Erythroblast (primary cell): ENCODE data around the gene ADGRV1.
"Not testable (repeated sequence)": the region's sequence is repeated elsewhere in the genome, so short reads cannot be mapped to it uniquely, and the experiment has no call there.

Experiments used
- GATA1 ChIP-seq: IDR thresholded peaks from 2 replicates; pipeline ENCODE4 v1.6.1; 2011; ENCODE audit warnings: low read depth, mild to moderate bottlenecking, control low read depth, low read length, moderate library complexity
- POLR2A ChIP-seq: IDR thresholded peaks from 2 replicates; pipeline ENCODE4 v1.6.1; 2011; ENCODE audit warnings: mild to moderate bottlenecking, low read length

DNA sequence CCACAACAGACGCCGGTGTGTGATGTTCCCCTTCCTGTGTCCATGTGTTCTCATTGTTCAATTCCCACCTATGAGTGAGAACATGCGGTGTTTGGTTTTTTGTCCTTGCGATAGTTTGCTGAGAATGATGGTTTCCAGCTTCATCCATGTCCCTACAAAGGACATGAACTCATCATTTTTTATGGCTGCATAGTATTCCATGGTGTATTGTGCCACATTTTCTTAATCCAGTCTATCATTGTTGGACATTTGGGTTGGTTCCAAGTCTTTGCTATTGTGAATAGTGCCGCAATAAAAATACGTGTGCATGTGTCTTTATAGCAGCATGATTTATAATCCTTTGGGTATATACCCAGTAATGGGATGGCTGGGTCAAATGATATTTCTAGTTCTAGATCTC, 61.2 kb downstream of the ADGRV1 start:
- TF ChIP-seq POLR2A, GATA1: not testable (repeated sequence)
